CD8-positive, alpha-beta memory T cell (primary cell): ENCODE results near the gene RHBDF2. TPM values are rescaled to one million over a fixed set of nuclear protein-coding genes. Genes with fewer than 3 reads are reported as not detected.

Experiments used
- CTCF ChIA-PET: fragments of 350-600 bp; sonication (Branson Sonifier 250); formaldehyde crosslinking; loops from one replicate; lab custom pipeline; 2021; ENCODE audit warnings: antibody characterized with exemption; lab: Charles Lee
- POLR2A ChIA-PET: fragments of 350-600 bp; sonication (Branson Sonifier 250); formaldehyde crosslinking; loops from one replicate; lab custom pipeline; 2021; ENCODE audit warnings: antibody characterized with exemption; lab: Charles Lee
- DNase-seq, 5 donors: peaks; one replicate each; pipeline versions ENCODE4 v3.0.0 to v3.0.0-alpha.2; 2020 to 2022; ENCODE audit warnings: mixed read lengths in 1 of 5
- H3K27ac ChIP-seq: one replicate; pipeline ENCODE4 v1.7.0; 2013; ENCODE audit warnings: low read depth, mild to moderate bottlenecking, low read length, moderate library complexity
- H3K27me3 ChIP-seq: 2 replicates; pipeline ENCODE4 v1.7.0; 2013; ENCODE audit warnings: low read length, mild to moderate bottlenecking; ENCODE audit not compliant: insufficient read depth, poor library complexity, severe bottlenecking
- H3K36me3 ChIP-seq: 2 replicates; pipeline ENCODE4 v1.7.0; 2013; ENCODE audit warnings: mild to moderate bottlenecking, low read length, moderate library complexity; ENCODE audit not compliant: insufficient read depth
- H3K4me1 ChIP-seq: 2 replicates; pipeline ENCODE4 v1.7.0; 2013; ENCODE audit warnings: mild to moderate bottlenecking, low read length, moderate library complexity; ENCODE audit not compliant: insufficient read depth
- H3K4me3 ChIP-seq: 2 replicates; pipeline ENCODE4 v1.7.0; 2013; ENCODE audit warnings: mild to moderate bottlenecking, low read length
- H3K9me3 ChIP-seq: 2 replicates; pipeline ENCODE4 v1.7.0; 2013; ENCODE audit warnings: mild to moderate bottlenecking, low read length
- H3K27ac Mint-ChIP-seq, 8 donors: one replicate each; pipeline ENCODE4 v1.8.0; 2020 to 2021; ENCODE audit warnings: mixed read lengths in 8 of 8, mild to moderate bottlenecking in 6 of 8, inconsistent platforms in 3 of 8, moderate library complexity in 3 of 8
- H3K27me3 Mint-ChIP-seq, 2 donors: one replicate each; pipeline ENCODE4 v1.8.0; 2020 to 2021; ENCODE audit warnings: mixed read lengths in 2 of 2, mild to moderate bottlenecking in 1 of 2, moderate library complexity in 1 of 2
- H3K36me3 Mint-ChIP-seq, 3 donors: one replicate each; pipeline ENCODE4 v1.8.0; 2020 to 2021; ENCODE audit warnings: mixed read lengths in 3 of 3, inconsistent platforms in 1 of 3, mild to moderate bottlenecking in 1 of 3
- H3K4me1 Mint-ChIP-seq, 3 donors: one replicate each; pipeline ENCODE4 v1.8.0; 2020 to 2021; ENCODE audit warnings: mixed read lengths in 3 of 3, inconsistent platforms in 1 of 3, mild to moderate bottlenecking in 1 of 3
- H3K4me3 Mint-ChIP-seq, 7 donors: one replicate each; pipeline ENCODE4 v1.8.0; 2020 to 2021; ENCODE audit warnings: mixed read lengths in 7 of 7, mild to moderate bottlenecking in 6 of 7, moderate library complexity in 4 of 7, inconsistent platforms in 2 of 7
- H3K9me3 Mint-ChIP-seq, 5 donors: one replicate each; pipeline ENCODE4 v1.8.0; 2020 to 2022; ENCODE audit warnings: mixed read lengths in 5 of 5, mild to moderate bottlenecking in 3 of 5, moderate library complexity in 2 of 5, inconsistent platforms in 1 of 5
- polyA plus RNA-seq: library from polyadenylated mRNA; unstranded; fragments of 300-500 nt; fragmentation: Illumina TruSeq; gene quantifications from one replicate; pipeline ENCODE4 v1.2.3, GENCODE V29; 2021
- total RNA-seq, 2 experiments: library from RNA; stranded (reverse); gene quantifications; one replicate each; pipeline ENCODE4 v1.2.3, GENCODE V29; 2021

RHBDF2 gene
- total and polyA plus RNA-seq, 3 experiments from 2014 or later, result 38.2 to 42.5 (median 38.4) TPM

- Histone ChIP-seq H3K27me3 (no peaks in the 10 kb centered on the region), H3K36me3 (no peaks in the 10 kb centered on the region), H3K4me3 (no peak overlapping the region), H3K4me1 (no peaks in the 10 kb centered on the region), H3K27ac (no peak overlapping the region), H3K9me3 (no peaks in the 10 kb centered on the region)
- CTCF ChIA-PET, result interaction anchor here (0.9 to 2.7 kb wide), 5 partner anchors 9 to 60 kb away, joined by 3 to 11 read pairs (median 7); no protein-coding TSS in a partner anchor
- Mint-ChIP-seq H3K4me1 (peaks cover 0 to 5% (median 3%) of the 10 kb centered on the region in 3 donors), H3K27me3 (no peaks in the 10 kb centered on the region), H3K27ac (no peak overlapping the region), H3K9me3 (no peaks in the 10 kb centered on the region), H3K36me3 (no peaks in the 10 kb centered on the region), H3K4me3 (no peak overlapping the region)
- POLR2A ChIA-PET, result no interaction called here
- DNase-seq, result no peak
Measured at GRCh38 chr17:76462556-76463290, 38.5 kb downstream of the RHBDF2 start.

GRCh38 chr17:76461765-76462555, 39.3 kb downstream of the RHBDF2 start:
- Histone ChIP-seq H3K9me3 (no peaks in the 10 kb centered on the region), H3K27me3 (no peaks in the 10 kb centered on the region), H3K36me3 (no peaks in the 10 kb centered on the region), H3K4me3 (no peak overlapping the region), H3K27ac (no peak overlapping the region), H3K4me1 (no peaks in the 10 kb centered on the region)
- no peaks in the 10 kb centered on the region for H3K27me3 Mint-ChIP-seq
- ChIA-PET CTCF (interaction anchor here (0.9 to 1.8 kb wide), 3 partner anchors 8 to 61 kb away, joined by 3 to 7 read pairs (median 3); no protein-coding TSS in a partner anchor), POLR2A (no interaction called here)
- H3K9me3 Mint-ChIP-seq, result no peaks in the 10 kb centered on the region
- H3K27ac Mint-ChIP-seq, result peak overlapping the region in 2 of 8 donors; percentile 36 to 52
- H3K4me1 Mint-ChIP-seq, result peaks cover 0 to 5% (median 3%) of the 10 kb centered on the region in 3 donors
- no peak overlapping the region for H3K4me3 Mint-ChIP-seq
- DNase-seq, result no peak
- no peaks in the 10 kb centered on the region for H3K36me3 Mint-ChIP-seq

DNA sequence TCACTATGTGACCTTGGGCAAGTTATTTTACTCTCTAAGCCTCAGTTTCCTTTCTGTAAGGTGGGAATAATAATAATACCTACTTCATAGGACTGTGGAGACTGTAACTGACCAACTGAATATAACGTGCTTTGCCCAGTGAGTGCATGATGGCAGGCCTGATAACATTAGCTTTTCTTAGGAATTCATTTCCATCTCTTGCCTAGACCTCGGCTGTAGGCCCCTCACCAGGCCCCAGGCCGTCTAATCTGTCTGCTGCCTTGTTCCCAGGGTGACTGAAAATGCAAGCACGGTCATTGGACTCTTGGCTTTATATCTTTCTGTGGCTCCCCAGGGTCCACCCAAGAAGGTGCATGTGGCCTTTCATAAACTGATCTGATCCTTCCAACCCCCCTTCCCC, 41.5 kb downstream of the RHBDF2 start:
- Mint-ChIP-seq H3K4me3 (no peak overlapping the region), H3K4me1 (no peaks in the 10 kb centered on the region), H3K27me3 (no peaks in the 10 kb centered on the region), H3K27ac (no peak overlapping the region), H3K36me3 (no peaks in the 10 kb centered on the region), H3K9me3 (no peaks in the 10 kb centered on the region)
- ChIA-PET CTCF (interaction anchor here (1.2 to 2.7 kb wide), 4 partner anchors 8 to 222 kb away, joined by 3 to 13 read pairs (median 10); partner anchors contain the start of gene AANAT), POLR2A (no interaction called here)
- Histone ChIP-seq H3K9me3 (no peaks in the 10 kb centered on the region), H3K27ac (no peak overlapping the region), H3K36me3 (no peaks in the 10 kb centered on the region), H3K27me3 (no peaks in the 10 kb centered on the region), H3K4me1 (no peaks in the 10 kb centered on the region), H3K4me3 (no peak overlapping the region)
- DNase-seq, result no peak

- H3K36me3 Mint-ChIP-seq, result no peaks in the 10 kb centered on the region
- ChIA-PET CTCF (interaction anchor here (1.1 to 2.7 kb wide), 8 partner anchors 8 to 222 kb away, joined by 3 to 13 read pairs (median 8); partner anchors contain the start of gene AANAT), POLR2A (interaction anchor here (0.8 kb wide), 1 partner anchor 56 kb away, joined by 3 read pairs; no protein-coding TSS in a partner anchor)
- Histone ChIP-seq H3K27me3 (no peaks in the 10 kb centered on the region), H3K27ac (no peak overlapping the region), H3K9me3 (no peaks in the 10 kb centered on the region), H3K36me3 (no peaks in the 10 kb centered on the region), H3K4me3 (no peak overlapping the region), H3K4me1 (no peaks in the 10 kb centered on the region)
- no peaks in the 10 kb centered on the region for H3K9me3 Mint-ChIP-seq
- no peak overlapping the region for H3K27ac Mint-ChIP-seq
- no peaks in the 10 kb centered on the region for H3K4me1 Mint-ChIP-seq
- H3K4me3 Mint-ChIP-seq, result no peak overlapping the region
- no peaks in the 10 kb centered on the region for H3K27me3 Mint-ChIP-seq
- DNase-seq, result no peak
Measured at GRCh38 chr17:76458580-76459490, 42.4 kb downstream of the RHBDF2 start.

GRCh38 chr17:76453431-76453743, 47.8 kb downstream of the RHBDF2 start:
- H3K27ac ChIP-seq, result peak overlapping the region; percentile 45
- peak overlapping the region; percentile 27 to 88 (median 80) for H3K4me3 Mint-ChIP-seq
- no peaks in the 10 kb centered on the region for H3K27me3 ChIP-seq
- H3K9me3 Mint-ChIP-seq, result no peaks in the 10 kb centered on the region
- POLR2A ChIA-PET, result interaction anchor here (1.0 to 1.6 kb wide), 3 partner anchors 14 to 189 kb away, joined by 3 to 4 read pairs (median 3); partner anchors contain the start of gene RHBDF2
- H3K36me3 ChIP-seq, result no peaks in the 10 kb centered on the region
- peaks cover 0 to 3% (median 2%) of the 10 kb centered on the region in 3 donors for H3K36me3 Mint-ChIP-seq
- H3K27me3 Mint-ChIP-seq, result no peaks in the 10 kb centered on the region
- DNase-seq, result no peak
- peak overlapping the region; percentile 31 to 98 (median 94) for H3K27ac Mint-ChIP-seq
- no peaks in the 10 kb centered on the region for H3K9me3 ChIP-seq
- peaks cover 25 to 38% (median 38%) of the 10 kb centered on the region in 3 donors for H3K4me1 Mint-ChIP-seq
- H3K4me1 ChIP-seq, result peaks cover 15% of the 10 kb centered on the region
- CTCF ChIA-PET, result interaction anchor here (0.5 to 1.7 kb wide), 17 partner anchors 9 to 668 kb away, joined by 3 to 9 read pairs (median 3); partner anchors contain the start of gene AANAT
- peak overlapping the region; percentile 3 for H3K4me3 ChIP-seq

DNA sequence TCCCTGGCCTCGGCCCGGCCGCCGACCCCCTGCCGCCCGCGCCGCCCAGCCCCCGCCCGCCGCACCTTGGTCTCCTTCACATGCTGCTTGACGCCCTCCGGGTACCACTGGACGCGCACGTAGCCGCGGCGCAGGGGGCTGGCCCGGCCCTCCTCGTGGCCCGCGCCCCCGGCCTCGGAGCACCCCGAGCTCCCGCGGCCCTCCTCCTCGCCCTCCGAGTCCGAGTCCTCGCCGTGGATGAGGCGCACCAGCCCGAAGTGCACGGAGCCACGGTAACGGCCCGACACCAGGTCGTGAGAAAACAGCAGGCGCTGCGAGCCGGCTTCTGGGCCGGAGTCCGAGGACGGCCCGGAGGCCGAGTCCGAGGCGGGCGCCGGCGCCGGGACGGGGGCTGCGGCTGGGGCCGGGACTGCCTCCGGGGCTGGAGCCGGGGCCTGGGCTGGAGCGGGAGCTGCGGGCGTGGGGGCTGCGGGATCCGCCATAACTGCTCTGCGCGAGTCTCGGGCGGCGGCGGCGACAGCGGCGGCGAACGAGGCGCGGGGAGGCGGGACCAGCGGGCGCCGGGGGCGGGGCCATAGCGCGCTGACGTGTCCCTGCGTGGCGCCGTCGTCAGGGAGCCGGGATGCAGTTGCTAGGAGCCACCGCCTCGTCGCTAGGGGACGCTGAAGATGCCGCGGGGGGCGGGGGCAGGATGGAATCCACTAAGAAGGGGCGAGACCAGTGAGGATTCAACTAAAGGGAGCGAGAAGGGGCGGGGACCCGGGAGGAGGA, 48.4 kb downstream of the RHBDF2 start, which contains the start of gene UBE2O:
Gene UBE2O, minus strand, starts transcription at position 493 of the 771 bp plus-strand sequence. Its CDS starts 11 bp downstream, at position 482.
- no peaks in the 10 kb centered on the region for H3K36me3 ChIP-seq
- POLR2A ChIA-PET, result interaction anchor here (1.0 to 1.6 kb wide), 3 partner anchors 14 to 188 kb away, joined by 3 to 4 read pairs (median 3); partner anchors contain the start of gene RHBDF2
- H3K27me3 ChIP-seq, result no peaks in the 10 kb centered on the region
- peak within 1 kb of the TSS; percentile 63 for H3K4me3 ChIP-seq
- peak within 1 kb of the TSS; percentile 73 for H3K27ac ChIP-seq
- Mint-ChIP-seq H3K9me3 (no peaks in the 10 kb centered on the region), H3K4me3 (peak within 1 kb of the TSS; percentile 27 to 94 (median 88)), H3K27me3 (no peaks in the 10 kb centered on the region), H3K27ac (peak within 1 kb of the TSS; percentile 46 to 98 (median 94)), H3K36me3 (peaks cover 0 to 3% (median 2%) of the 10 kb centered on the region in 3 donors), H3K4me1 (peaks cover 31 to 44% (median 44%) of the 10 kb centered on the region in 3 donors)
- peak; percentile 92 to 95 (median 93) for DNase-seq
- CTCF ChIA-PET, result interaction anchor here (0.8 to 1.7 kb wide), 14 partner anchors 12 to 229 kb away, joined by 3 to 9 read pairs (median 3); partner anchors contain the start of gene AANAT
- peaks cover 17% of the 10 kb centered on the region for H3K4me1 ChIP-seq
- no peaks in the 10 kb centered on the region for H3K9me3 ChIP-seq
